ENCODE results near the gene IL17B.

The IL17B gene

GRCh38 chr5:149379177-149379761, at the start of gene IL17B:
Gene IL17B, minus strand, starts transcription at chr5:149379292. Its CDS starts 67 bp downstream, at chr5:149379225.
- no peak for DNase-seq (ENCODE audit: low read depth in 2 of 2)

- DNase-seq (ENCODE audit: low read depth in 2 of 2), result no peak
These were observed 48.9 kb upstream of the IL17B start for GRCh38 chr5:149428032-149428431.

GRCh38 chr5:149427374-149427773, 48.3 kb upstream of the IL17B start:
- DNase-seq (ENCODE audit: low read depth in 2 of 2), result no peak

- no peak for DNase-seq (ENCODE audit: low read depth in 2 of 2)
These were observed 47.8 kb upstream of the IL17B start for GRCh38 chr5:149426931-149427330.

- DNase-seq (ENCODE audit: low read depth in 2 of 2), result no peak
These were observed 46.6 kb upstream of the IL17B start for GRCh38 chr5:149425729-149426128.

- no peak for DNase-seq (ENCODE audit: low read depth in 2 of 2)
These were observed 45.6 kb upstream of the IL17B start for GRCh38 chr5:149424371-149425315.

GRCh38 chr5:149423794-149424268, 44.7 kb upstream of the IL17B start:
- DNase-seq (ENCODE audit: low read depth in 2 of 2), result no peak

- DNase-seq (ENCODE audit: low read depth in 2 of 2), result no peak
These were observed 44.1 kb upstream of the IL17B start for GRCh38 chr5:149423049-149423793.

- no peak for DNase-seq (ENCODE audit: low read depth in 2 of 2)
These were observed 43.4 kb upstream of the IL17B start for GRCh38 chr5:149422366-149423048.

- DNase-seq (ENCODE audit: low read depth in 2 of 2), result no peak
These were observed 42.7 kb upstream of the IL17B start for GRCh38 chr5:149421834-149422233.

GRCh38 chr5:149421372-149421685, 42.2 kb upstream of the IL17B start:
- DNase-seq (ENCODE audit: low read depth in 2 of 2), result no peak

- no peak for DNase-seq (ENCODE audit: low read depth in 2 of 2)
These were observed 41.7 kb upstream of the IL17B start for GRCh38 chr5:149420545-149421371.

GRCh38 chr5:149419859-149420544, 40.9 kb upstream of the IL17B start:
- DNase-seq (ENCODE audit: low read depth in 2 of 2), result no peak

- no peak for DNase-seq (ENCODE audit: low read depth in 2 of 2)
These were observed 40.4 kb upstream of the IL17B start for GRCh38 chr5:149419532-149419858.

GRCh38 chr5:149418910-149419531, 39.9 kb upstream of the IL17B start:
- DNase-seq (ENCODE audit: low read depth in 2 of 2), result no peak

- no peak for DNase-seq (ENCODE audit: low read depth in 2 of 2)
These were observed 38.7 kb upstream of the IL17B start for GRCh38 chr5:149417711-149418368.

- no peak for DNase-seq (ENCODE audit: low read depth in 2 of 2)
These were observed 38.1 kb upstream of the IL17B start for GRCh38 chr5:149416987-149417710.

GRCh38 chr5:149415066-149415967, 36.2 kb upstream of the IL17B start:
- DNase-seq (ENCODE audit: low read depth in 2 of 2), result no peak
